Caco-2 (cell line): ENCODE data around the gene USP32. TPM values are rescaled to one million over a fixed set of nuclear protein-coding genes. Genes with fewer than 3 reads are reported as not detected.

Experiments used
- BruUV-seq: library from RNA; stranded (reverse); fragments of 400-500 nt; replicated peaks from 2 replicates; lab custom pipeline; 2021; lab: Mats Ljungman, UMichigan
- CTCF ChIA-PET: fragments of 300-600 bp; sonication (Branson Sonifier 250); formaldehyde crosslinking; loops from one replicate; lab custom pipeline; 2022; ENCODE audit warnings: antibody characterized with exemption; lab: Charles Lee
- POLR2A ChIA-PET: fragments of 300-600 bp; sonication (Branson Sonifier 250); formaldehyde crosslinking; loops from one replicate; lab custom pipeline; 2022; ENCODE audit warnings: antibody characterized with exemption; lab: Charles Lee
- DNase-seq, 2 experiments: peaks; one replicate each; pipeline versions ENCODE4 v3.0.0 to v3.0.0-alpha.2; 2020 to 2022
- H3K27me3 ChIP-seq: replicated peaks from 2 replicates; pipeline ENCODE4 v1.6.0; 2011; ENCODE audit warnings: low read length; ENCODE audit not compliant: control insufficient read depth, insufficient read depth
- H3K36me3 ChIP-seq: 2 replicates; pipeline ENCODE4 v1.5.1; 2011; ENCODE audit warnings: low read length; ENCODE audit not compliant: control insufficient read depth, insufficient read depth
- H3K4me1 ChIP-seq: fragments of 250-450 bp; sonication (Bioruptor Pico); 2 replicates; pipeline ENCODE4 v1.5.1; 2020; ENCODE audit warnings: mild to moderate bottlenecking
- H3K4me3 ChIP-seq: 2 replicates; pipeline ENCODE4 v1.5.1; 2011; ENCODE audit warnings: low read depth, mild to moderate bottlenecking, control low read depth, low read length
- H3K9me3 ChIP-seq: fragments of 250-450 bp; sonication (Bioruptor Pico); 2 replicates; pipeline ENCODE4 v1.5.1; 2020; ENCODE audit warnings: mild to moderate bottlenecking, moderate library complexity
- H3K27ac Mint-ChIP-seq: one replicate; pipeline ENCODE4 v1.8.0; 2022; ENCODE audit warnings: mixed read lengths; ENCODE audit not compliant: unreplicated experiment
- H3K27me3 Mint-ChIP-seq: one replicate; pipeline ENCODE4 v1.8.0; 2022; ENCODE audit warnings: mixed read lengths; ENCODE audit not compliant: insufficient read depth, unreplicated experiment
- H3K36me3 Mint-ChIP-seq: one replicate; pipeline ENCODE4 v1.8.0; 2022; ENCODE audit warnings: mild to moderate bottlenecking, mixed read lengths; ENCODE audit not compliant: insufficient read depth, unreplicated experiment
- H3K4me1 Mint-ChIP-seq: one replicate; pipeline ENCODE4 v1.8.0; 2022; ENCODE audit warnings: low read depth, mixed read lengths; ENCODE audit not compliant: unreplicated experiment
- H3K4me3 Mint-ChIP-seq: one replicate; pipeline ENCODE4 v1.8.0; 2022; ENCODE audit warnings: mild to moderate bottlenecking, moderate library complexity, mixed read lengths; ENCODE audit not compliant: unreplicated experiment
- H3K9me3 Mint-ChIP-seq: one replicate; pipeline ENCODE4 v1.8.0; 2022; ENCODE audit warnings: mixed read lengths; ENCODE audit not compliant: unreplicated experiment
- intact Hi-C: fragments of 100-400 bp; cut with micrococcal nuclease; formaldehyde crosslinking; loops from one replicate; pipeline ENCODE4 v1.10.0; 2022; ENCODE audit not compliant: unreplicated experiment
- total RNA-seq: library from RNA; stranded (reverse); gene quantifications from 2 replicates; pipeline ENCODE4 v1.2.3, GENCODE V29; 2022
- TF ChIP-seq, protein P1 (sequence below), 2 experiments: fragments of 200-600 bp in 1 of 2; IDR thresholded peaks; 1 replicate in 1 of 2; 2 replicates in 1 of 2; pipeline versions ENCODE4 v1.5.1 to v1.8.0; 2011 to 2022; ENCODE audit warnings: antibody characterized with exemption in 1 of 2, control low read depth in 1 of 2, inconsistent platforms in 1 of 2, low read depth in 1 of 2, low read length in 1 of 2, mild to moderate bottlenecking in 1 of 2, moderate library complexity in 1 of 2; ENCODE audit not compliant: insufficient read depth in 1 of 2, severe bottlenecking in 1 of 2, unreplicated experiment in 1 of 2

The USP32 gene
- total RNA-seq, 1 experiment from 2014 or later: 53.3 TPM

DNA sequence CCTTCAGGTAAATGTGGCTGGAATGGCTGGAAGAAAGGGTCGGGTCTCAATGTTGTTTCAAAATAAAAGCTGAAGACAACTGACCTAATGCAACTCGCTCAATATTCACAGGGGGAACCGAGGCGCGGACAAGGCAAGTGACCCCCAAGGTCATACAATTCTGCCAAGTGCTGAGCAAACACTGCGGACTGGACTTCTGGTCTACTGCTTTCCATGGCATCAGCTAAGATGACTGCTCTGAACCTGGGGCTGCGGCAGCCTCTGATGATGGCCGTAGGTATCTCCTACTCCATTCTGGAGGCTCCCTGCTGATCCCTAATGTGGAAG lies 220.2 kb downstream of the USP32 start:
- no peaks in the 10 kb centered on the region for H3K27me3 Mint-ChIP-seq
- BruUV-seq: no TSS peak
- Histone ChIP-seq H3K4me1 (peaks cover 35% of the 10 kb centered on the region), H3K9me3 (no peaks in the 10 kb centered on the region), H3K27me3 (no peaks in the 10 kb centered on the region), H3K4me3 (no peak overlapping the region), H3K36me3 (no peaks in the 10 kb centered on the region; the same call in 1 of the 2 replicates)
- H3K4me1 Mint-ChIP-seq: peaks cover 38% of the 10 kb centered on the region
- POLR2A ChIA-PET: no interaction called here
- intact Hi-C loops: no loop called here
- peak overlapping the region; percentile 34 for H3K27ac Mint-ChIP-seq
- TF ChIP-seq, protein P1, sequence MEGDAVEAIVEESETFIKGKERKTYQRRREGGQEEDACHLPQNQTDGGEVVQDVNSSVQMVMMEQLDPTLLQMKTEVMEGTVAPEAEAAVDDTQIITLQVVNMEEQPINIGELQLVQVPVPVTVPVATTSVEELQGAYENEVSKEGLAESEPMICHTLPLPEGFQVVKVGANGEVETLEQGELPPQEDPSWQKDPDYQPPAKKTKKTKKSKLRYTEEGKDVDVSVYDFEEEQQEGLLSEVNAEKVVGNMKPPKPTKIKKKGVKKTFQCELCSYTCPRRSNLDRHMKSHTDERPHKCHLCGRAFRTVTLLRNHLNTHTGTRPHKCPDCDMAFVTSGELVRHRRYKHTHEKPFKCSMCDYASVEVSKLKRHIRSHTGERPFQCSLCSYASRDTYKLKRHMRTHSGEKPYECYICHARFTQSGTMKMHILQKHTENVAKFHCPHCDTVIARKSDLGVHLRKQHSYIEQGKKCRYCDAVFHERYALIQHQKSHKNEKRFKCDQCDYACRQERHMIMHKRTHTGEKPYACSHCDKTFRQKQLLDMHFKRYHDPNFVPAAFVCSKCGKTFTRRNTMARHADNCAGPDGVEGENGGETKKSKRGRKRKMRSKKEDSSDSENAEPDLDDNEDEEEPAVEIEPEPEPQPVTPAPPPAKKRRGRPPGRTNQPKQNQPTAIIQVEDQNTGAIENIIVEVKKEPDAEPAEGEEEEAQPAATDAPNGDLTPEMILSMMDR (IDR thresholded peaks at IDR 0.05; ENCODE audit: insufficient read depth in 1 of 2, low read depth in 1 of 2, low read length in 1 of 2, severe bottlenecking in 1 of 2, unreplicated experiment in 1 of 2): no peak
- H3K9me3 Mint-ChIP-seq: no peaks in the 10 kb centered on the region
- H3K4me3 Mint-ChIP-seq: no peak overlapping the region
- H3K36me3 Mint-ChIP-seq: peaks cover 22% of the 10 kb centered on the region
- no peak for DNase-seq
- CTCF ChIA-PET: interaction anchor here (0.7 kb wide), 1 partner anchor 32 kb away, joined by 3 read pairs; no protein-coding TSS in a partner anchor

DNA sequence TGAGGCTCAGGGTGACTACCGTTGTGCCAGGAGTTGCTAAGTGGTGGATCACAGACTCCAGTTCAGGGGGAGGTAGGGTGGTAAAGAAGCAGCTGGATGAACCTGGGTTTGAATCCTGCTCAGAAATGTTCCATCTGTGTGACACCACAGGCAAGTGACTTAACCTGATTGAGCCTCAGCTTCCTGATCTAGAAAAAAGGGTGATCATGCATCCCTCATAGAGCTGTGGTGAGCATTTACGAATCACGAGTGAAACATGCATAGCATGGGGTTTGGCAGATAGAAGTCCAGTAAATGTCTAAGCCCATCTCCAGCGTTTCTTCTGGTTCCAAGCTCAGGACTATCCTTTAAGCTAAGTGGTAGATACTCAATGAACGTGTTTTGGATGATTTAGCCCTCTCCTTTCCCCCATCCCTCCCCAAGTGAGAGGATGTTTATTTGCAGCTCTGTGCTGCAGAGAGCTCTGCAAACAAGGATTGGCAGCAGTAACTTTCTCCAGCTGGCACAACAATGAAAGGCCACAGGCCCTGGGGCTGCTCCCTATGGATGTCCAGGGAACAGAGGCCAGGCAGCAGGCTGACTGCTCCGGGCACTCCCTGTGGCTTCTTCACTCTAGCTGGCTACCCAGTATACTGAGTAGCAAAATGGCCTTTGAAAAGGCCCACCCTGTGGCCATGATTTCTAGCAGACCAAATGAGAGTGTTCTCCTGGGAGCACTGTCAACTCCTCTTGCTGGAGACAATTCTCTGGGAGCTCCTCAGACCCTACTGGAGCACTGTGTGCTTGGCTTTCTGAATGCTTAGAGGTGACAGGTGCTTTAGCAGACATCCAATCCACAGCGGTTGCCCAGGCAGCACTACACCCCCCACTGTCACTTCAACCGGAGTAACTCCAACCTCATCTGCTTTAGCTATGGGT lies 220.8 kb downstream of the USP32 start:
- ChIA-PET CTCF (interaction anchor here (0.7 kb wide), 1 partner anchor 31 kb away, joined by 3 read pairs; no protein-coding TSS in a partner anchor), POLR2A (interaction anchor here (0.5 to 0.6 kb wide), 2 partner anchors 221 to 429 kb away, joined by 3 to 4 read pairs; partner anchors contain the start of genes PPM1D and USP32)
- TF ChIP-seq, protein P1 (IDR thresholded peaks at IDR 0.05; ENCODE audit: insufficient read depth in 1 of 2, low read depth in 1 of 2, low read length in 1 of 2, severe bottlenecking in 1 of 2, unreplicated experiment in 1 of 2): no peak
- no peak overlapping the region for H3K4me3 ChIP-seq
- Mint-ChIP-seq H3K9me3 (no peaks in the 10 kb centered on the region), H3K36me3 (peaks cover 22% of the 10 kb centered on the region), H3K4me1 (peaks cover 38% of the 10 kb centered on the region), H3K4me3 (no peak overlapping the region), H3K27me3 (no peaks in the 10 kb centered on the region), H3K27ac (peak overlapping the region; percentile 34)
- peaks cover 39% of the 10 kb centered on the region for H3K4me1 ChIP-seq
- H3K27me3 ChIP-seq: no peaks in the 10 kb centered on the region
- intact Hi-C loops: loop anchor here (1.0 kb wide), 1 partner anchor 28 kb away; no protein-coding TSS in a partner anchor
- no peaks in the 10 kb centered on the region; the same call in 1 of the 2 replicates for H3K36me3 ChIP-seq
- no TSS peak for BruUV-seq
- no peak for DNase-seq
- H3K9me3 ChIP-seq: no peaks in the 10 kb centered on the region

DNA sequence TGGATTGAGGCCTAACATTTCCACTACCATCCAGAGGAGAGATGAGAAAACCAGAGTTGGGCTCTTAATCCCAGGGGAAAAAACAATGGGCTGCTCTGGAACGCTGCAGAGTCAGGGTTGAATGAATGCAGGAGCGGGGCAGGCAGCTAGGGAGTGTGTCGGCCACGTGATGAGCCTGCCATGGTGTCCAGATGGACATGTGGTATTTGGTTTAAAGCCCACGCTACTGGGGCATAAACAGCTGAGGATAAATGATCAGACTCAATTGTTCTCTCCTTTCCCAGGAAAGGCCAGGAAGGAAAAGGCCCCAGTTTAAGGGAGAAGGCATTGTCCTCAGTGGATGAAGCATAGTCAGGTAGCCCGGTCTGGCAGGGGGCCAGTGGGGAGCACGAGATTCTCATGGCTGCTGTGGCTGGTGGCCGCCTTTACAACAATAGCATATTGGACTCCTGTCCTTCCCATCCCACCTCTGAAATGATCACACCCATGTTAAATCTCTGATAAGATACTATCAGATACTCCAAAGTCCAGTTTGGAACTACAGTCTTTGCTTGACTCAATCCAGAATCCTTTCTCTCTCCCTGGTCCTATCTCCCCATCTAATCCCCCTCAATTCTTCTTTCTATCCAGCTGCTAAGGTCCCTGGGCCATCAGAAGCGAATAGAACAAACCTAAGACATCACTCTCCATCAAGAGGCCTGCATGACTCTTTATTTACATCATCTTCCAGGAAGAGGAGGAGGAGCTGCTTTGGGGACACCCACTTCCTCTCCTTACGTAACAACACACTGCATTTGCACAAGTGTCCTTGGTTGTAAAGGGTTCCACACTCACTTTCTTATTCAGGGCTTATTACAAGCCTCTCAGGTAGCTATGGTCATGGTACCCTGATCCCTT lies 221.8 kb downstream of the USP32 start:
- Mint-ChIP-seq H3K4me1 (peaks cover 45% of the 10 kb centered on the region), H3K4me3 (no peak overlapping the region), H3K27me3 (no peaks in the 10 kb centered on the region), H3K36me3 (peaks cover 22% of the 10 kb centered on the region), H3K27ac (peak overlapping the region; percentile 11), H3K9me3 (no peaks in the 10 kb centered on the region)
- no peak for DNase-seq
- TF ChIP-seq, protein P1 (IDR thresholded peaks at IDR 0.05; ENCODE audit: insufficient read depth in 1 of 2, low read depth in 1 of 2, low read length in 1 of 2, severe bottlenecking in 1 of 2, unreplicated experiment in 1 of 2): no peak
- intact Hi-C loops: loop anchor here (1.0 kb wide), 1 partner anchor 27 kb away; no protein-coding TSS in a partner anchor
- H3K9me3 ChIP-seq: no peaks in the 10 kb centered on the region
- peaks cover 48% of the 10 kb centered on the region for H3K4me1 ChIP-seq
- CTCF ChIA-PET: no interaction called here
- POLR2A ChIA-PET: interaction anchor here (0.6 kb wide), 1 partner anchor 430 kb away, joined by 4 read pairs; the partner anchor contains the start of gene PPM1D
- no peaks in the 10 kb centered on the region; the same call in 1 of the 2 replicates for H3K36me3 ChIP-seq
- H3K27me3 ChIP-seq: no peaks in the 10 kb centered on the region
- no peak overlapping the region for H3K4me3 ChIP-seq
- TSS peak; percentile 29 for BruUV-seq
